IPS-18a (cell line): ENCODE results near the gene LEF1.
"Not testable (repeated sequence)": the region's sequence is repeated elsewhere in the genome, so short reads cannot be mapped to it uniquely, and the experiment has no call there.

Experiments
- H3K27ac ChIP-seq: one replicate; pipeline ENCODE4 v1.5.1; 2013; ENCODE audit warnings: low read length
- H3K27me3 ChIP-seq: one replicate; pipeline ENCODE4 v1.6.1; 2013; ENCODE audit warnings: mild to moderate bottlenecking, low read length; ENCODE audit not compliant: control insufficient read depth, insufficient read depth
- H3K36me3 ChIP-seq: one replicate; pipeline ENCODE4 v1.6.1; 2013; ENCODE audit warnings: low read depth, low read length; ENCODE audit not compliant: control insufficient read depth
- H3K4me1 ChIP-seq: one replicate; pipeline ENCODE4 v1.6.1; 2013; ENCODE audit warnings: low read depth, low read length; ENCODE audit not compliant: control insufficient read depth
- H3K4me3 ChIP-seq: one replicate; pipeline ENCODE4 v1.5.1; 2013; ENCODE audit warnings: low read length
- H3K9ac ChIP-seq: one replicate; pipeline ENCODE4 v1.6.1; 2013; ENCODE audit warnings: mild to moderate bottlenecking, low read length, moderate library complexity
- H3K9me3 ChIP-seq: one replicate; pipeline ENCODE4 v1.6.1; 2013; ENCODE audit warnings: low read depth, low read length; ENCODE audit not compliant: control insufficient read depth

LEF1 gene

DNA sequence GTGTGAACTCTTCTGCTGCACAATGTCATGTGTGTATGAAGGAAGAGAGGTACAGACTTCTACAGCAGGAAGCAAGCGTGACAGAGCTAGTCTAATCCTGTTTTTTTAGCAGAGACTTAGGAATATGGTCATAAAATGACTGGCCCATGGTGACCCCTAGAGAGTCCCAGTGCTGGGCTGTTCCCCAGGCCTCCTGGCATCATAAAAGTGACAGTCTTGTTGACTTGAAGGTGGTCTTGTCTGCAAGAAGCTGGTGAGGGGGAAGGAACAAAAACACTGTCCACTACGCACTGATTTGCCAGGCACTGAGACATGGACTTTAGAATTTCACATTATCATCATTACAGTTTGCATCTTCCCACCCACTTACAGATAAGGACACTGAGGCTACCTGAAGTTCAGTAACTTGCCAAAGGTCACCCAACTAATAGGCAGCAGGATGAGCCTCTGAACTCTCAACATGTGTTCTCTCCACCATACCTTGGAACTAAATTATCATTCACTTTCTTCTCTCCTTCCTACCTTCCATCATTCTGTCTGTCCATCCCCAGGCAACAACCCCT is 116.1 kb downstream of the LEF1 start:
- H3K36me3 ChIP-seq: no peaks in the 10 kb centered on the region
- H3K27ac ChIP-seq: no peak overlapping the region
- no peaks in the 10 kb centered on the region for H3K9me3 ChIP-seq
- H3K4me1 ChIP-seq: no peaks in the 10 kb centered on the region
- no peak overlapping the region for H3K9ac ChIP-seq
- no peak overlapping the region for H3K4me3 ChIP-seq
- no peaks in the 10 kb centered on the region for H3K27me3 ChIP-seq

DNA sequence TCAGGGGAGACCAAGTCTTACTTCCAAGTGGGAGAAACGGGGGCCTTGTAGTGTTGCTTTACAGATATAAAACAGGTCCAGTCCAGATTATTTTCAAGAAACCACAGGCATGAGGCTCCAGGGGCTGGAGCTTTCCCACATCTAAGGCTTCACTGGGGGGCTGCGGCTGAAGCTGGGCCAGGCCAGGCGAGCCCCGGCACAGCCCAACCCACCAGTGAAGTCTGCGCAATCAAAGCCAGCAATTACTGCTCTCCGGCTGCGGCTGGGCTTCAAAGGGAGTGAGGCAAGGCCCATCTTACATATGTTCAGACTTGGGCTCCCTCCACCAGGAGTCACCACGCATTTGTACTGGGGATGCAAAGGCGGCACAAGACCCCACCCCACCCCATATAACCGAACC is 117.4 kb downstream of the LEF1 start:
- no peaks in the 10 kb centered on the region for H3K27me3 ChIP-seq
- H3K36me3 ChIP-seq: no peaks in the 10 kb centered on the region
- no peaks in the 10 kb centered on the region for H3K4me1 ChIP-seq
- no peaks in the 10 kb centered on the region for H3K9me3 ChIP-seq
- no peak overlapping the region for H3K27ac ChIP-seq
- no peak overlapping the region for H3K4me3 ChIP-seq
- no peak overlapping the region for H3K9ac ChIP-seq

DNA sequence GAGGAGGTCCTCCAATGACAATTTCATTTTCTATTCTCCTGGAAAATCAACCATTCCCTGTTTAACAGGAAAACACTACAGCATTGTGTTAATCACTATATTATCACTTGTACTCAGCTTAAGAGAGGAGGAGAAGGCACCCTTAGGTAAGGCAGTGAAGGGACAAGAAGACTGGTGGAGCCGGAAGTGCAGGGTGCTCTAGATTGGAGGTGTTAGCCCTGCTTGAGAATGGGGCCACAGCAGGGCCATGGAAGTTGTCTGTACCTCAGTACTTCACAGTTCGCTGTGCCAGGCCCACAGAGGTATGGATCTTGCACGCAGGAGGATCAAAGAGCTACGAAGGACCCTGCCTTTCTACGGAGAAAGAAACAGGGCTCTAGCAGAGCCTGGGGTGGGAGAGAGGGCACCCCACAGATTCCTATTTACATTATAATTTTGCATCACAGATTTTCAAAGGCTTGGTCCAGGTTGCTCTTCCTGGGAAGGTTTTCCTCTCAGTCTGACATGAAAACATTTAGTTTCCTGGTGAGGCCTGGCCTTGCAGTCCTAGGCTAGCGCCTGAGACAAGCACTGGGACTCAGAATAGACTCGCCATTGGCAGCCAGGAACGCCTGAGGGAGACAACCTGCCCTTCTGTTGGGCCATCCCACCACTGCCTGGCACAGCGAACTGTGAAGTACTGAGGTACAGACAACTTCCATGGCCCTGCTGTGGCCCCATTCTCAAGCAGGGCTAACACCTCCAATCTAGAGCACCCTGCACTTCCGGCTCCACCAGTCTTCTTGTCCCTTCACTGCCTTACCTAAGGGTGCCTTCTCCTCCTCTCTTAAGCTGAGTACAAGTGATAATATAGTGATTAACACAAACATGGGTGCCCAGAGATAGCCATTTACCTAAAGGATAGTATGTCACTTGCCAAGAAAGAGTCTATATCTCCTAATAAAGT is 118.3 kb downstream of the LEF1 start:
- not testable (repeated sequence) for H3K27ac ChIP-seq, H3K4me1 ChIP-seq, H3K4me3 ChIP-seq, H3K27me3 ChIP-seq, H3K9ac ChIP-seq, H3K9me3 ChIP-seq, H3K36me3 ChIP-seq

DNA sequence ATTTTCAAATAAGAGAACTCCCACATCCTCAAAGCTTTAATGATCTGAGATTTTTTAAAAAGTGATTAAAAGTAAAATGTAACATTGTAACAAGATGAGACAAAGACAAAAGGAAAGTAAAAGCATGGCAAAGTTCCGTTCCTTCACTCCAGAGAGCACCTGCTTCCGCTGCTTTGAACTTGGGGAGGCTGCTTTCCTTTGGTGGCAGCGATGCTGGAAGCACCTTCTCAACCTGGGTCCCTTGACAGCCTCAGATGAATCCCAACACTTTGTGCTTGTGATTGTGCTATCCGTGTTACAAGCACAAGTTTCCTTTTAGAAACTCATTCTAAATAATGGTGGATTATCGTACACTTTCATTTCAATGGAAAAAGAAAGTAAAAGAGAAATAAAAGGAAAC is 119.3 kb downstream of the LEF1 start:
- no peaks in the 10 kb centered on the region for H3K27me3 ChIP-seq
- H3K27ac ChIP-seq: no peak overlapping the region
- H3K4me1 ChIP-seq: no peaks in the 10 kb centered on the region
- H3K9ac ChIP-seq: no peak overlapping the region
- H3K4me3 ChIP-seq: no peak overlapping the region
- no peaks in the 10 kb centered on the region for H3K9me3 ChIP-seq
- H3K36me3 ChIP-seq: no peaks in the 10 kb centered on the region

DNA sequence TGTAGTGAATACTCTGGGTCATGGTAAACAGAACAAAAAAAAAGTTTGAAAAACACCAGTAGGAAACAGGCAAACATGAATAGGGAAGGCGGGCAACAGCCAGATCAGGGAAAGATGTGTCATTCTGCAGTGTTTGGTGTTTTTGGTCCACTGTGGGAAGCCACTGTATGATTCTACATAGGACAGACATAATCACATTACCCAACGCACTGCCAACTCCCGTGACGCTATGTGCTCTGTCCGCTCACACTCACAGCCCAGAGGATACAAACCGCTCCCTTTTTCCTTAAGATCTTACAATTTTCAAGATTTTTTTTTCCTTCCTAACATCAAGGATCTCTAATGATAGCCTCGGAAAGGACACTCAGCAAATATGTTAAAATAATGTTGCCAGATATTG is 119.7 kb downstream of the LEF1 start:
- H3K9me3 ChIP-seq: no peaks in the 10 kb centered on the region
- no peak overlapping the region for H3K4me3 ChIP-seq
- H3K27me3 ChIP-seq: no peaks in the 10 kb centered on the region
- H3K4me1 ChIP-seq: no peaks in the 10 kb centered on the region
- H3K9ac ChIP-seq: no peak overlapping the region
- H3K36me3 ChIP-seq: no peaks in the 10 kb centered on the region
- H3K27ac ChIP-seq: no peak overlapping the region

DNA sequence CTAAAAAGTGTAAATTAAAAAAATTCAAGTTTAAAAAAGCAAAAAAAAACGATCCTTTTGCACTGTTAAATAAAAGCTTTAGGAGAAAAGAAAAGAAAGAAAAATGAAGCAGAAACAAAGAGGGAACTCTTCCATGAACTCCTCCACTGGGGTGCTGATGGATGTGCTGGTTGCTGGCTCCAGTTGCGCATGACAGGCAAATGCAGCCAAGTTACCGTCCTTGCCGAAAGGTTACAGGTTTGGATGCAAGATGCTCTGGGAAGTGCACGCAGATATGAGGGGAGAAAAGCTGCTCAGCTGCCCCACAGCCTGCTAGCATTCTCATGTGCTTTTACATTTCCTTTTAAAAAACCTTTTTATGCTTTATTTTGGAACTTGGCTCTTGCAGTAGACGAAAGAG is 120.6 kb downstream of the LEF1 start:
- Histone ChIP-seq H3K27me3 (no peaks in the 10 kb centered on the region), H3K9ac (no peak overlapping the region), H3K36me3 (no peaks in the 10 kb centered on the region), H3K27ac (no peak overlapping the region), H3K9me3 (no peaks in the 10 kb centered on the region), H3K4me1 (no peaks in the 10 kb centered on the region), H3K4me3 (no peak overlapping the region)

DNA sequence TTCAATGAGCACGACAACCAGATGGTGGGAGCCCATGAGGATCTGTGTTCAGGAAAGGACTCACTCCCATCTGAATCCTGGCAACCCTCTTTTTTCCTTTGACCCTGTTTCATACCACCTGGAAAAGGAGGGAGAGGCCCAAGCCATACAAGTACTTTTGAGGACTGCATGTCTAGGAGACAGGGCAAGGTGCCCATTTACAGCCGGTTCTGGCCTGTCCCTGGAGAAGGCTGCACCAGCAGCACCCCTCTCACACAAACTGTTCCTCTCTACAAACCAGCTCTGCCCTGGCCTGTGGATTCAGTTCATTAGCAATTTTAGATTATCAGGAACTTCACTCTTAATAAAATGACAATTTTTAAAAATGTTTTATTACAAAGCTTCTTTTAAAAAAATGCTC is 121.5 kb downstream of the LEF1 start:
- H3K4me3 ChIP-seq: no peak overlapping the region
- H3K9ac ChIP-seq: no peak overlapping the region
- no peak overlapping the region for H3K27ac ChIP-seq
- H3K36me3 ChIP-seq: no peaks in the 10 kb centered on the region
- no peaks in the 10 kb centered on the region for H3K9me3 ChIP-seq
- no peaks in the 10 kb centered on the region for H3K27me3 ChIP-seq
- no peaks in the 10 kb centered on the region for H3K4me1 ChIP-seq

DNA sequence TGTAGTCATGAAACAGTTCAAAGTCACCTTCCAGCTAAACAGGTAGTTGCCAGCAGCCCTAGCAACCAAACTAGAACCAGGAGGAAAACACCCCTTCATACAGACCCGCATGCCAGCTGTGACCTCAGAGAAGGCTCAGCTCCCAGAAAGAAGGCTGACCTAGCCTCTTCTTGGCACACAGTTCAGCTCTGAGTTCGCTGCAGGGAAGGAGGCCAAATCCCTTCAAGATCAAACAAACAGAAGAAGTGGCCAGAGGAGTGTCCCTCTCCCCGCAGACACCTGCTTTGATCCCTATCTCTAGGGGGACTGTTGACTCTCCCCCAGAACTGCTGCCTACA is 123.1 kb downstream of the LEF1 start:
- Histone ChIP-seq H3K36me3 (no peaks in the 10 kb centered on the region), H3K9ac (no peak overlapping the region), H3K4me3 (no peak overlapping the region), H3K9me3 (no peaks in the 10 kb centered on the region), H3K27me3 (no peaks in the 10 kb centered on the region), H3K4me1 (no peaks in the 10 kb centered on the region), H3K27ac (no peak overlapping the region)

DNA sequence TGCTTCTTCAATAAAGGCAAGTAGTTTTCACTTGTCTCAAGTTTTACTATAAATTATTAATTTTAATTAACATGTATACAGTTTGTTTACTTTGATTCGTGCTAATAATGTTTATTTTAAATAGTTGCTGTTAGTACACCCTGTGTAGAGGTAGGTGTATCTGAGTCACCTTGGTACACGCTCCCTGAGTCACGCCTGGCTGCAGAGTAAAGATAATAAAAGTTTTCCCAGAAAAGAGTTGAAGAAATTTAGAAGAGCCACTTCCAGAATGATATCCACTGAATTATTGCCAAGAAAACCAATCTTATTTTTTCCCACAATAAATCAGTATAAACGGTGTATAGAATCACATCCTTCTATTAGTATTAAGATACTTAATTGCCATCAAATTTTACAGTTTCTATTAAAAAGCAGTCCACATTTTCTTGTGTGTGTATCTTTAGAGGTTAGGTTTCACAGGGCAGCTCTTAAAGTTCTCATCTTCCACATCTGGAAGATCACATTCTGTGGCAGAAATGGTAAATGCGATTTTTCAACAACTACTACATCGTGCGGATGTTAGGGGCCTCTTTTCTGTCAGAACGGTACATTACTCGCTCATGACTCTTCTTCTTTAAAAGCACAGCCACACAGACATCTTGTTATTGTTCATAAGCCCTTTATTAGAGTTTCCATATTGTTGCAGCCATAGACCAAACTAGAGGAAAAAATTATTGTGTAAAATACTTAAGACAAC is 123.6 kb downstream of the LEF1 start:
- no peak overlapping the region for H3K9ac ChIP-seq
- H3K4me3 ChIP-seq: no peak overlapping the region
- H3K27ac ChIP-seq: no peak overlapping the region
- H3K9me3 ChIP-seq: no peaks in the 10 kb centered on the region
- no peaks in the 10 kb centered on the region for H3K36me3 ChIP-seq
- H3K27me3 ChIP-seq: no peaks in the 10 kb centered on the region
- H3K4me1 ChIP-seq: no peaks in the 10 kb centered on the region

DNA sequence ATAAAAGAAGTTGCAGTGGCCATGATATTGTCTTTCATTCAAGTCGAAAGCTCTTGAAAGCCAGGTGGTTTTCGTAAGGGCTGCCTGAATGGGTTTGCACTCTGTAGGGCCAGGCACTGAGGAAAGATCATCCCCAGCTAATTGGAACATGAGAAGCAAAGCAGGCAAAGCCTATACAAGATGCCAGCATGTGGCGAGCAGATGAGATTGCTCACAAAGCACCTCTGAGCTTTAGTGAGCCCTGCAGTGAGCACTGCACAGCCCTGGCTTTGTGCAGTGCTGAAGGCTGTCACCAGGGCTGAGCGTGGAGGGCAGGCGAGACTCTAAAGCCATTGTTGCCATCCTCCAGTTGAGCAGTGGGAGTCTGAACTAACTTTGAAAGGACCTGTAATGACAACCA is 125.2 kb downstream of the LEF1 start:
- H3K9ac ChIP-seq: no peak overlapping the region
- H3K27me3 ChIP-seq: no peaks in the 10 kb centered on the region
- H3K9me3 ChIP-seq: no peaks in the 10 kb centered on the region
- no peak overlapping the region for H3K4me3 ChIP-seq
- H3K27ac ChIP-seq: no peak overlapping the region
- no peaks in the 10 kb centered on the region for H3K4me1 ChIP-seq
- no peaks in the 10 kb centered on the region for H3K36me3 ChIP-seq

DNA sequence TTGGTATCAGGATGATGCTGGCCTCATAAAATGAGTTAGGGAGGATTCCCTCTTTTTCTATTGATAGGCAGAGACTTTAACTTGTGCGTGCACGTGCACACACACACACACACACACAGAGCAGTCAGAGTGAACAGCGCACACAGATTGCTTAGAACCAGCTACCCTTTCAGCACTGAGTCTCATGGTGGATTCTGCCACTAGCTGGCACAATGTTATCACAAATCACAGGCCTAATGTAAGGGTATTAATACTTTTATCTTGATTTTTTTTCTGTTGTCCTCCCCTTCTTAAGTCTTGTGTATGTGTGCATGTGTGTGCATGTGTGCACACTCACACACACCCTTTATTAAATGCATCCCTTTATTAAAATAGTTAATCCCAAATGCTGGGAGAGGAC is 125.8 kb downstream of the LEF1 start:
- H3K4me1 ChIP-seq: no peaks in the 10 kb centered on the region
- no peak overlapping the region for H3K9ac ChIP-seq
- no peak overlapping the region for H3K4me3 ChIP-seq
- H3K36me3 ChIP-seq: no peaks in the 10 kb centered on the region
- H3K27me3 ChIP-seq: no peaks in the 10 kb centered on the region
- H3K9me3 ChIP-seq: no peaks in the 10 kb centered on the region
- H3K27ac ChIP-seq: no peak overlapping the region
